ENCODE measurements around the gene ROR1.

The ROR1 gene

GRCh38 chr1:63913533-63913932 lies 139.7 kb downstream of the ROR1 start:
- DNase-seq (ENCODE audit: low read depth) = no peak
- TF ChIP-seq, protein P1, sequence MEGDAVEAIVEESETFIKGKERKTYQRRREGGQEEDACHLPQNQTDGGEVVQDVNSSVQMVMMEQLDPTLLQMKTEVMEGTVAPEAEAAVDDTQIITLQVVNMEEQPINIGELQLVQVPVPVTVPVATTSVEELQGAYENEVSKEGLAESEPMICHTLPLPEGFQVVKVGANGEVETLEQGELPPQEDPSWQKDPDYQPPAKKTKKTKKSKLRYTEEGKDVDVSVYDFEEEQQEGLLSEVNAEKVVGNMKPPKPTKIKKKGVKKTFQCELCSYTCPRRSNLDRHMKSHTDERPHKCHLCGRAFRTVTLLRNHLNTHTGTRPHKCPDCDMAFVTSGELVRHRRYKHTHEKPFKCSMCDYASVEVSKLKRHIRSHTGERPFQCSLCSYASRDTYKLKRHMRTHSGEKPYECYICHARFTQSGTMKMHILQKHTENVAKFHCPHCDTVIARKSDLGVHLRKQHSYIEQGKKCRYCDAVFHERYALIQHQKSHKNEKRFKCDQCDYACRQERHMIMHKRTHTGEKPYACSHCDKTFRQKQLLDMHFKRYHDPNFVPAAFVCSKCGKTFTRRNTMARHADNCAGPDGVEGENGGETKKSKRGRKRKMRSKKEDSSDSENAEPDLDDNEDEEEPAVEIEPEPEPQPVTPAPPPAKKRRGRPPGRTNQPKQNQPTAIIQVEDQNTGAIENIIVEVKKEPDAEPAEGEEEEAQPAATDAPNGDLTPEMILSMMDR (conservative IDR thresholded peaks at IDR 0.05; ENCODE audit: control insufficient read depth, insufficient read depth, low read depth, low read length) = no peak
- H3K4me3 ChIP-seq (ENCODE audit: control insufficient read depth, low read depth, low read length) = no peak overlapping the region

GRCh38 chr1:63914241-63914640 lies 140.4 kb downstream of the ROR1 start:
- TF ChIP-seq, protein P1 (conservative IDR thresholded peaks at IDR 0.05; ENCODE audit: control insufficient read depth, insufficient read depth, low read depth, low read length) = no peak
- no peak overlapping the region for H3K4me3 ChIP-seq (ENCODE audit: control insufficient read depth, low read depth, low read length)
- no peak for DNase-seq (ENCODE audit: low read depth)

DNA sequence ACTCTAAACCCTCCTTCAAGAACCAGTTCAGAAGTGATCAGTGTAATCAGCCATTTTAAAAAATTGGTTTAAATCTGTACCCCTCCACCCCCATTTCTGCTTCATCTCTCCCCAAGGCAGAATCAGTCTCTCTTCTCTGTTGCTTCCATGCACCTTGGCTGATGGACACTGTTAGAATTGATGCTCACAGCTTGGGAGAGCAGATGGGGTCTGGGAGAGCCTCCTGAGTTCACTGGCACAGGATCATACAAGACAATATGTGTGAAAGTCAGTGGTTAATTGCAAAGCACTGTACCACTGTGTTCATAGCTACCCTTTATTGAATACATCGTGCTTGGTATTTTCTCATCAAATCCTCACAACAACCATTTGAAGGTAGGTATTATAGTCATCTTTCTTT lies 140.9 kb downstream of the ROR1 start:
- DNase-seq (ENCODE audit: low read depth) = no peak
- H3K4me3 ChIP-seq (ENCODE audit: control insufficient read depth, low read depth, low read length) = no peak overlapping the region
- TF ChIP-seq, protein P1 (conservative IDR thresholded peaks at IDR 0.05; ENCODE audit: control insufficient read depth, insufficient read depth, low read depth, low read length) = no peak

DNA sequence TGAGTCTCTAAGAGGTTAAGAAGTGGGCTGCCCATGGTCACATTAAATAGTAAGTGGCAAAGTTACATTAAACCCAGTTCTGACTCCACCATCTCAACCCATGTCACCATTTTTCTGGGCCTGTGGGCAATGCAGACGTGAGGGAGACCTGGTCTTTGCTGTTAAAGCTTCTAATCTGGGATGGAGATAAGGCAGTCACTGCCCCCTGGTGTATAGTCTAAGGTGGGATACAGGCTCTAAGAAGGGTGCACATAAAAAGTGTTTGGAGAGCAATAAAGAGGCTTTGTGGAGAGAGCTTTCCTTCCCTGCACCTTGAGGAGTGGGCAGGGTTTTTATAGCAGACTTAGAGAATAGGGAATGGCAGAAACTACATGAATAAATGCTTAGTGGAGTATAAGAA lies 141.3 kb downstream of the ROR1 start:
- TF ChIP-seq, protein P1 (conservative IDR thresholded peaks at IDR 0.05; ENCODE audit: control insufficient read depth, insufficient read depth, low read depth, low read length) = peak; percentile 35
- DNase-seq (ENCODE audit: low read depth) = peak; percentile 48
- H3K4me3 ChIP-seq (ENCODE audit: control insufficient read depth, low read depth, low read length) = no peak overlapping the region

DNA sequence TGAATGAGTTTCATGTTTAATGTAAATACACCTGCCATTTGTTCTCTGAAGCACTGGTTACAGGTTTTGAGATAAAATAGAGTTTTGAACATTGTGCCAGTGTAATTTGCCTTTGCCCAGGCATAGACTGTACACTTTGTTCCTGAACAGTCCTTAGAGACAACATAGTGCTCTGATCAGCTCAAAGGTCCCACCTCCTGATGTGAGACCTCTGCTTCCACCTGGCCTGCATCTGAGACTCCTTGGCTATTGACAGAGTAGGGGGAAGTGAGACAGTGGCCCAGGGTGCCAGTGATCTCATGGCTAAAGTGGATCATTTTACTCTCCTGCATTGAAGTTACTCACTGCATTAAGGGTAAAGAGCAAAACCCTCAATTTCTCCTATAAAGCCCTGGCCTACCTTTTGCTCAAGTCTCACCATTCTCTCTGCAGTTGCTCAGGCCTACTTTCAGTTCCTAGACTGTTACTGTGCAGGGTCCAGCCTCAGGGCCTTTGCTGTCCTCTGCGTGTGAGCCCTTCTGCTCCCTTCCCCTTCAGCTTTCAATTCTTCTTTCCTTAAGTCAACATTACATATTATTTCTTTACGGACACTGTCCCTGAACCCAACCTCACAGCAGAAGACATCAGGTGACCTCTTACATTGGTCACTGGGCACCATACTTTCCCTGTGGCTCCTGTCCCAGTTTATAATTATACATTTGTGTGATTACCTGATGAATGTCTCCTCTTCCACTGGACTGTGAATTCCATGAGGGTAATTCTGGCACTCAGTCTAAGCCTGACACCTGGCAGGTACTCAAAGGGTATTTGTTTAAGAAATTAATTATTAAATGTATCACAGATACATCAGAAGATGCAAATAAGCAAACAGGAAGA lies 142.9 kb downstream of the ROR1 start:
- H3K4me3 ChIP-seq (ENCODE audit: control insufficient read depth, low read depth, low read length) = no peak overlapping the region
- no peak for DNase-seq (ENCODE audit: low read depth)
- TF ChIP-seq, protein P1 (conservative IDR thresholded peaks at IDR 0.05; ENCODE audit: control insufficient read depth, insufficient read depth, low read depth, low read length) = no peak

DNA sequence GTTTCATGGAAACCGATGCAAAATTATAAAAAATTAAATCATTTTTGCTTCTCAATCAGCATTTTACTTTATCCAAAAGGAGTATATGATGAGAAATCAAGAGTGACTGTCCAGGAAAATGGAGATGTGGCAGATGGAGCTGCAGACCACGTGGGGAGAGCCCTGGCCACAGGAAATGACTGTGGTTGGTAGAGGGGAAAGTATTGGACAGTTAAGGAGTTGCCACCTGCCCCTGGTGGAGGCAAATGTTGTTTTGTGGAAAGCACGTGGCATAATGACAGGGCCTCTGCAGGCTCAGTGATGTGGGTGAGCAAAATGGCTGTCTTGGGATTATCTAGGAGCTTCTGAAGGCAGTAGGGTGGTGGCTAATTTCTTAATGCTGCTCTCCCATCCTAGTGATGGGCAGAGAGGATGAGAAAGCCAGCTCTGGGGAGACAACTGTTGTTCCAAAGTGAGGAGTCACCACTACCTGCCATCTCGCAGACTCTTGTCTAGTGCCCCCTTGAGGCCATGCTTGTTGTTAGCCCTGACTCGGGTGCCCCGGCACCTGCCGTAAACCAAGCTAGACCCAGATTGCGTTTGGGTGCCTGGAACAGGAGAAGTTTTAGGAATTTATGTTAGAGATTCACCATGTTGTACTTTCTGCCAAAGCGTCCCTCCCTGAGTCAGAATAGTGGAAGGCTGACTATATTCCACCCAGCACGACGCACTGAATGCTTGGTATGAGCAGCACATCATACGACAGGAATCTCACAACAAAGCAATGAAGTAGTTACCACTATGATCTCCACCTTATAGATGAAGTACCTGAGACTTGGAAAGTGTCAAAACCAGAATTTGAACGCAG lies 144.0 kb downstream of the ROR1 start:
- H3K4me3 ChIP-seq (ENCODE audit: control insufficient read depth, low read depth, low read length) = no peak overlapping the region
- peak; percentile 28 for DNase-seq (ENCODE audit: low read depth)
- TF ChIP-seq, protein P1 (conservative IDR thresholded peaks at IDR 0.05; ENCODE audit: control insufficient read depth, insufficient read depth, low read depth, low read length) = peak; percentile 32
